Karpas-422 (cell line): Measurements from ENCODE around the gene FABP7. TPM values are rescaled to one million over a fixed set of nuclear protein-coding genes. Genes with fewer than 3 reads are reported as not detected.
"Not testable (repeated sequence)": the region's sequence is repeated elsewhere in the genome, so short reads cannot be mapped to it uniquely, and the experiment has no call there.

Experiments
- DNase-seq: peaks from one replicate; pipeline ENCODE4 v3.0.0-alpha.2; 2015
- H2AFZ ChIP-seq: fragments of 200-600 bp; sonication (generic); 2 replicates; pipeline ENCODE4 v1.6.1; 2014; ENCODE audit warnings: antibody characterized with exemption, low read length, mixed read lengths
- H3K27ac ChIP-seq: fragments of 200-600 bp; sonication (generic); 2 replicates; pipeline ENCODE4 v1.5.1; 2014; ENCODE audit warnings: mild to moderate bottlenecking, low read length, moderate library complexity
- H3K27me3 ChIP-seq: fragments of 200-600 bp; sonication (generic); 2 replicates; pipeline ENCODE4 v1.6.1; 2014; ENCODE audit warnings: low read length, mixed read lengths
- H3K36me3 ChIP-seq: fragments of 200-600 bp; sonication (generic); 2 replicates; pipeline ENCODE4 v1.6.1; 2014; ENCODE audit warnings: low read length, mixed read lengths; ENCODE audit not compliant: insufficient read depth
- H3K4me1 ChIP-seq: fragments of 200-600 bp; sonication (generic); 2 replicates; pipeline ENCODE4 v1.6.1; 2014; ENCODE audit warnings: mild to moderate bottlenecking, low read length, mixed read lengths
- H3K4me2 ChIP-seq: fragments of 200-600 bp; sonication (generic); 2 replicates; pipeline ENCODE4 v1.6.1; 2014; ENCODE audit warnings: low read length, low read depth, mild to moderate bottlenecking; ENCODE audit not compliant: poor library complexity, severe bottlenecking
- H3K4me3 ChIP-seq: fragments of 200-600 bp; sonication (generic); 2 replicates; pipeline ENCODE4 v1.5.1; 2014; ENCODE audit warnings: mild to moderate bottlenecking, antibody characterized with exemption, low read length, mixed read lengths
- H3K79me2 ChIP-seq: fragments of 200-600 bp; sonication (generic); 2 replicates; pipeline ENCODE4 v1.6.1; 2014; ENCODE audit warnings: mild to moderate bottlenecking, low read length, mixed read lengths
- H3K9ac ChIP-seq: fragments of 200-600 bp; sonication (generic); 2 replicates; pipeline ENCODE4 v1.6.0; 2014; ENCODE audit warnings: low read length
- H3K9me2 ChIP-seq: fragments of 200-600 bp; sonication (generic), shearing (Covaris generic); replicated peaks from 2 replicates; pipeline ENCODE4 v1.6.0; 2014; ENCODE audit warnings: mild to moderate bottlenecking, low read length, moderate library complexity; ENCODE audit not compliant: insufficient read depth
- H3K9me3 ChIP-seq: fragments of 300-700, 200-600 bp; sonication (generic); 2 replicates; pipeline ENCODE4 v1.6.1; 2014; ENCODE audit warnings: low read length, mixed read lengths
- H4K20me1 ChIP-seq: fragments of 200-600 bp; sonication (generic); 2 replicates; pipeline ENCODE4 v1.6.1; 2014; ENCODE audit warnings: mild to moderate bottlenecking, antibody characterized with exemption, low read length, low read depth; ENCODE audit not compliant: insufficient read depth
- total RNA-seq: library from RNA; depleted of rRNA; stranded (reverse); fragments of >200 nt; shearing (Covaris generic); gene quantifications from 2 replicates; pipeline ENCODE4 v1.2.3, GENCODE V29; 2014; ENCODE audit warnings: low replicate concordance

FABP7 gene
- total RNA-seq, 1 experiment from 2014 or later = not detected

GRCh38 chr6:122740091-122740490, 39.4 kb upstream of the FABP7 start:
- H3K27me3 ChIP-seq = no peaks in the 10 kb centered on the region
- H3K4me3 ChIP-seq = no peak overlapping the region
- H3K79me2 ChIP-seq = no peaks in the 10 kb centered on the region
- H4K20me1 ChIP-seq = no peaks in the 10 kb centered on the region
- no peak overlapping the region for H2AFZ ChIP-seq
- no peak overlapping the region for H3K4me2 ChIP-seq
- no peak for DNase-seq
- H3K9ac ChIP-seq = no peak overlapping the region
- H3K4me1 ChIP-seq = no peaks in the 10 kb centered on the region
- H3K9me3 ChIP-seq = no peaks in the 10 kb centered on the region
- no peaks in the 10 kb centered on the region for H3K36me3 ChIP-seq
- H3K27ac ChIP-seq = no peak overlapping the region
- H3K9me2 ChIP-seq = no peaks in the 10 kb centered on the region

- Histone ChIP-seq H3K9me3 (no peaks in the 10 kb centered on the region), H3K79me2 (no peaks in the 10 kb centered on the region), H3K36me3 (no peaks in the 10 kb centered on the region), H4K20me1 (no peaks in the 10 kb centered on the region), H3K9me2 (no peaks in the 10 kb centered on the region), H2AFZ (no peak overlapping the region), H3K4me1 (no peaks in the 10 kb centered on the region), H3K4me3 (no peak overlapping the region), H3K27me3 (no peaks in the 10 kb centered on the region), H3K27ac (no peak overlapping the region), H3K9ac (no peak overlapping the region), H3K4me2 (no peak overlapping the region)
- no peak for DNase-seq
Observed at GRCh38 chr6:122740936-122741335, 38.6 kb upstream of the FABP7 start.

GRCh38 chr6:122744247-122744646, 35.3 kb upstream of the FABP7 start:
- not testable (repeated sequence) for H3K9me2 ChIP-seq, H3K9ac ChIP-seq, H3K27me3 ChIP-seq, H3K79me2 ChIP-seq, H3K36me3 ChIP-seq, H3K27ac ChIP-seq, H2AFZ ChIP-seq, H4K20me1 ChIP-seq, H3K4me3 ChIP-seq, H3K4me1 ChIP-seq, H3K4me2 ChIP-seq, H3K9me3 ChIP-seq
- DNase-seq = peak; percentile 43

- not testable (repeated sequence) for H2AFZ ChIP-seq, H3K4me2 ChIP-seq, H3K27me3 ChIP-seq, H3K9me2 ChIP-seq, DNase-seq, H3K4me1 ChIP-seq, H3K9ac ChIP-seq, H3K79me2 ChIP-seq, H3K4me3 ChIP-seq, H3K27ac ChIP-seq, H3K36me3 ChIP-seq, H3K9me3 ChIP-seq, H4K20me1 ChIP-seq
Observed at GRCh38 chr6:122744856-122745255, 34.7 kb upstream of the FABP7 start.

GRCh38 chr6:122746688-122747087, 32.8 kb upstream of the FABP7 start:
- Histone ChIP-seq H3K27ac (no peak overlapping the region), H3K9ac (no peak overlapping the region), H3K4me1 (peaks cover 8% of the 10 kb centered on the region), H3K4me2 (no peak overlapping the region), H3K27me3 (no peaks in the 10 kb centered on the region), H3K36me3 (no peaks in the 10 kb centered on the region), H4K20me1 (no peaks in the 10 kb centered on the region), H3K9me3 (no peaks in the 10 kb centered on the region), H3K9me2 (no peaks in the 10 kb centered on the region), H2AFZ (no peak overlapping the region), H3K4me3 (no peak overlapping the region), H3K79me2 (no peaks in the 10 kb centered on the region)
- DNase-seq = no peak

GRCh38 chr6:122747573-122747972, 31.9 kb upstream of the FABP7 start:
- H3K36me3 ChIP-seq = no peaks in the 10 kb centered on the region
- no peaks in the 10 kb centered on the region for H3K79me2 ChIP-seq
- H3K27me3 ChIP-seq = no peaks in the 10 kb centered on the region
- H3K9me3 ChIP-seq = no peaks in the 10 kb centered on the region
- H3K9me2 ChIP-seq = no peaks in the 10 kb centered on the region
- no peak overlapping the region for H3K4me2 ChIP-seq
- H3K4me3 ChIP-seq = no peak overlapping the region
- peaks cover 8% of the 10 kb centered on the region for H3K4me1 ChIP-seq
- no peak overlapping the region for H3K9ac ChIP-seq
- H3K27ac ChIP-seq = no peak overlapping the region
- no peaks in the 10 kb centered on the region for H4K20me1 ChIP-seq
- peak; percentile 49 for DNase-seq
- no peak overlapping the region for H2AFZ ChIP-seq

GRCh38 chr6:122748945-122749344, 30.6 kb upstream of the FABP7 start:
- not testable (repeated sequence) for H4K20me1 ChIP-seq, H3K27ac ChIP-seq, H3K27me3 ChIP-seq, DNase-seq, H3K9ac ChIP-seq, H2AFZ ChIP-seq, H3K9me2 ChIP-seq, H3K36me3 ChIP-seq, H3K9me3 ChIP-seq, H3K4me3 ChIP-seq, H3K79me2 ChIP-seq, H3K4me2 ChIP-seq
- H3K4me1 ChIP-seq = peaks cover 10% of the 10 kb centered on the region

GRCh38 chr6:122749451-122750050, 30.0 kb upstream of the FABP7 start:
- Histone ChIP-seq H3K79me2 (no peaks in the 10 kb centered on the region), H3K4me1 (peaks cover 10% of the 10 kb centered on the region), H3K4me2 (no peak overlapping the region), H3K27ac (no peak overlapping the region), H3K9me2 (no peaks in the 10 kb centered on the region), H2AFZ (no peak overlapping the region), H3K27me3 (no peaks in the 10 kb centered on the region), H3K9ac (no peak overlapping the region), H3K4me3 (no peak overlapping the region), H3K36me3 (no peaks in the 10 kb centered on the region), H4K20me1 (no peaks in the 10 kb centered on the region), H3K9me3 (no peaks in the 10 kb centered on the region)
- no peak for DNase-seq

- Histone ChIP-seq H3K9me3 (no peaks in the 10 kb centered on the region), H3K27me3 (no peaks in the 10 kb centered on the region), H3K79me2 (no peaks in the 10 kb centered on the region), H3K9me2 (no peaks in the 10 kb centered on the region), H3K27ac (no peak overlapping the region), H3K4me1 (peaks cover 10% of the 10 kb centered on the region), H3K9ac (no peak overlapping the region), H3K36me3 (no peaks in the 10 kb centered on the region), H2AFZ (peak overlapping the region; percentile 56; the same call in 1 of the 2 replicates), H4K20me1 (no peaks in the 10 kb centered on the region), H3K4me2 (peak overlapping the region; percentile 17), H3K4me3 (peak overlapping the region; percentile 11; the same call in 1 of the 2 replicates)
- no peak for DNase-seq
Observed at GRCh38 chr6:122751326-122751725, 28.2 kb upstream of the FABP7 start.
